Fibroblast of lung (primary cell): ENCODE results near the gene KIAA1755.

ENCODE experiments used
- CTCF ChIP-seq, 2 donors: IDR thresholded peaks in 1 of 2; conservative IDR thresholded peaks in 1 of 2; 1 replicate in 1 of 2; 2 replicates in 1 of 2; pipeline ENCODE4 v1.5.1; 2011 to 2012; ENCODE audit warnings: low read length in 2 of 2, control low read depth in 1 of 2, inconsistent platforms in 1 of 2, low read depth in 1 of 2, mild to moderate bottlenecking in 1 of 2
- EZH2 ChIP-seq: IDR thresholded peaks from 2 replicates; pipeline ENCODE4 v1.5.1; 2012; ENCODE audit warnings: low read length, control low read depth, mild to moderate bottlenecking; ENCODE audit errors: missing control alignments

DNA sequence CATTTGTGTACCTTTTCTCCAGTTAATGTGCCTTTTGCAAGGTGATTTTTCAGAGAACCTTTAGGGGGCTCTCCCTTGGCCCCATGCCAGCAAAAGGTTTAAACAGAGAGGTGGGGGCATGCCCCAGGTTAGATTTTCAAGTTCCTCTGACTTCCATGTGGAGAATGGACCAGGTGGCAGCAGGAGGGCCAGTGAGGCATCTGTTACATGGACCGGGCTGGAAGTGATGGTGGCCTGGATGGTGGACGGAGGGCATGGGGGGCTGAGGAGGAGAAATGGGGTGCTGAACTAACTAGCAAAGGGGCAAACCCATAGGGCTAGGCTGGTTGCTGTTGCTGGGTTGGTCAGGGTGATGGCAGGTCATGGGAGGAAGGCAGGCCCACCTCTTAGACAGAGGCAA, 22.7 kb upstream of the KIAA1755 start:
- no peak for TF ChIP-seq EZH2
- TF ChIP-seq CTCF (conservative IDR thresholded peaks at IDR 0.05 in 1 of 2, IDR thresholded peaks at IDR 0.05 in 1 of 2; ENCODE audit: low read depth in 1 of 2, low read length in 2 of 2): no peak
